Measurements from ENCODE around the gene PLEKHM1.
A peak's percentile ranks its signal among the peaks of the same experiment; 100 is the strongest.
"Not testable (repeated sequence)": the region's sequence is repeated elsewhere in the genome, so short reads cannot be mapped to it uniquely, and the experiment has no call there.

Gene PLEKHM1

GRCh38 chr17:45441526-45442310 is 48.8 kb downstream of the PLEKHM1 start:
- DNase-seq = no peak

GRCh38 chr17:45440839-45441515 is 49.5 kb downstream of the PLEKHM1 start:
- DNase-seq = not testable (repeated sequence)

GRCh38 chr17:45440161-45440778 is 50.3 kb downstream of the PLEKHM1 start:
- DNase-seq = no peak

- DNase-seq = no peak
These were observed 51.5 kb downstream of the PLEKHM1 start for GRCh38 chr17:45438931-45439610.

GRCh38 chr17:45437465-45438283 is 52.8 kb downstream of the PLEKHM1 start:
- peak; percentile 33 for DNase-seq

GRCh38 chr17:45436625-45437464 is 53.7 kb downstream of the PLEKHM1 start:
- DNase-seq = no peak

- DNase-seq = no peak
These were observed 54.4 kb downstream of the PLEKHM1 start for GRCh38 chr17:45436161-45436560.

GRCh38 chr17:45435481-45435880 is 55.0 kb downstream of the PLEKHM1 start:
- no peak for DNase-seq

GRCh38 chr17:45433159-45433535 is 57.4 kb downstream of the PLEKHM1 start:
- DNase-seq = no peak

GRCh38 chr17:45432405-45433158 is 57.9 kb downstream of the PLEKHM1 start, which contains the start of gene ARHGAP27:
Gene ARHGAP27 (minus strand): TSS chr17:45432870. CDS start chr17:45430279, 2,591 bp downstream.
- DNase-seq = peak; percentile 18

- peak; percentile 68 for DNase-seq
These were observed 58.8 kb downstream of the PLEKHM1 start for GRCh38 chr17:45431531-45432404.

- peak; percentile 47 for DNase-seq
These were observed 59.6 kb downstream of the PLEKHM1 start for GRCh38 chr17:45430738-45431530.

- peak; percentile 6 for DNase-seq
These were observed 60.3 kb downstream of the PLEKHM1 start for GRCh38 chr17:45430006-45430737.

- DNase-seq = peak; percentile 56
These were observed 61.0 kb downstream of the PLEKHM1 start for GRCh38 chr17:45429339-45430005.

- no peak for DNase-seq
These were observed 61.6 kb downstream of the PLEKHM1 start for GRCh38 chr17:45428931-45429338.

GRCh38 chr17:45428050-45428617 is 62.4 kb downstream of the PLEKHM1 start:
- DNase-seq = peak; percentile 89
